ENCODE measurements around the gene IPP. TPM values are rescaled to one million over a fixed set of nuclear protein-coding genes. Genes with fewer than 3 reads are reported as not detected.

IPP gene
- total RNA-seq, 1 donor from 2014 or later, result 16.1 TPM

DNA sequence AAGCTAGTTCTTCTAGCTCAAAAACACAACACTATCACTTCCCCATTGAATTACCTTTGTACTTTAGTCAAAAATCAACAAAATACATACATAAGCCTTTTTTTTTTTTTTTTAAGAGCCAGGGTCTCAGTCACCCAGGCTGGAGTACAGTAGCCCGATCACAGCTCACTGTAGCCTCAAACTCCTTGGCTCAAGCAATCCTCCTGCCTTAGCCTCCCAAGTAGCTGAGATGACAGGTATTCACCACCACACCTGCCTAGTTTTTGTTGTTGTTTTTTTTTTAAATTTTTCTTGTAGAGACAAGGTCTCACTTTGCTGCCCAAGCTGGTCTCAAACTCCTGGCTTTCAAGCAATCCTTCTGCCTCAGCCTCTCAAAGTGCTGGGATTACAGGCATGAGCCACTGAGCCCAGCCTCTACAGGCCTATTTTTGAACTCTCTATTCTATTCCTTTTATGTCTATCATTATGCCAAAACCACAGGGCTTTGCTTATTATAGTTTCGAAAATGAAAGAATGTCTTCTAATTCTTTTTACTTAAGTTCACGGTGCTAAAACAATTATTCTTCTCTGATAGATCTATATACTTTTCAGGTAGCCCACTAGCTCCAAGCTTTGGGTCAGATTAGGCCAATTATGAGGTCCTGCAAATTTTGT lies 93.8 kb downstream of the IPP start:
- DNase-seq (no peak), ATAC-seq (no peak)
- no peaks in the 10 kb centered on the region for H3K4me1 ChIP-seq
- TF ChIP-seq, protein P1, sequence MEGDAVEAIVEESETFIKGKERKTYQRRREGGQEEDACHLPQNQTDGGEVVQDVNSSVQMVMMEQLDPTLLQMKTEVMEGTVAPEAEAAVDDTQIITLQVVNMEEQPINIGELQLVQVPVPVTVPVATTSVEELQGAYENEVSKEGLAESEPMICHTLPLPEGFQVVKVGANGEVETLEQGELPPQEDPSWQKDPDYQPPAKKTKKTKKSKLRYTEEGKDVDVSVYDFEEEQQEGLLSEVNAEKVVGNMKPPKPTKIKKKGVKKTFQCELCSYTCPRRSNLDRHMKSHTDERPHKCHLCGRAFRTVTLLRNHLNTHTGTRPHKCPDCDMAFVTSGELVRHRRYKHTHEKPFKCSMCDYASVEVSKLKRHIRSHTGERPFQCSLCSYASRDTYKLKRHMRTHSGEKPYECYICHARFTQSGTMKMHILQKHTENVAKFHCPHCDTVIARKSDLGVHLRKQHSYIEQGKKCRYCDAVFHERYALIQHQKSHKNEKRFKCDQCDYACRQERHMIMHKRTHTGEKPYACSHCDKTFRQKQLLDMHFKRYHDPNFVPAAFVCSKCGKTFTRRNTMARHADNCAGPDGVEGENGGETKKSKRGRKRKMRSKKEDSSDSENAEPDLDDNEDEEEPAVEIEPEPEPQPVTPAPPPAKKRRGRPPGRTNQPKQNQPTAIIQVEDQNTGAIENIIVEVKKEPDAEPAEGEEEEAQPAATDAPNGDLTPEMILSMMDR (IDR thresholded peaks at IDR 0.05), result no peak
- H3K27me3 ChIP-seq, result no peaks in the 10 kb centered on the region
- intact Hi-C loops (cut with DNase I), result no loop called here
- H3K36me3 ChIP-seq, result peaks cover 94% of the 10 kb centered on the region
- no peak overlapping the region for H3K4me3 ChIP-seq
- no peaks in the 10 kb centered on the region for H3K9me3 ChIP-seq
- H3K27ac ChIP-seq, result no peak overlapping the region

DNA sequence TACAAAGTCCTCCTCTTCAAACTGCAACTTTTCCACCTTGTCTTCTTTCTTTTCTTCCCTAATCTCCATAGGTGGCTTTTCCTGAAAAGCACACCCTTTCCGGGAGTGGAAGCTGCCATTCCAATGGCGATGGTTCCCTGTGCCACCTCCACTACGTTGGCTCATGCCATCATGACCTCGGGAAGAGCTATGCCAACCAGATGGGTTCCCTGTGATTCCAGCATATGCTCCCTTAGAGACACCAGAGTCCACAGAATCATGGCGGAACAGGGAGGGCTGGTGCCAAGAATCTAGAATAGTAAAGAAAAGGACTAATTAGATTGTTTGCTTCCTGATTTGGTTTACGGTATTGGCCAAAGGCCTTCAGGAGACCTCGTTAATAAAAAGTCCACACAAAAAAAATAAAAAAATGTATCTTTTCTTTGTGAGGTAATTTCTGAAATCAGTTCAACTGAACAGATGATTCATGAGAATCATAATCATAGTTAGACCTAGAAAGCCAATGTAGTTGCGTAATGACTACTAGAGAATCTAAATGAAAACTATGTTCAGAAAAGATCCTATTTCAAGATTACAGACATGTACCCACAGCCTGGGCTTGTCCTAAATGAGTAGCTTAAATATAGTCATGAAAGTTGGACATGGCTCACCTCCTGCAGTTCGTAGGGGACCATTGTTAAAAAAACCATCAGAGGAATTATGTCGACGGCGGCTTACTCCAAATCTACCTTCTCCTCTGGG lies 95.7 kb downstream of the IPP start:
- no peak for DNase-seq
- no peak for ATAC-seq
- Histone ChIP-seq H3K9me3 (no peaks in the 10 kb centered on the region), H3K36me3 (peaks cover 100% of the 10 kb centered on the region), H3K27ac (no peak overlapping the region), H3K27me3 (no peaks in the 10 kb centered on the region), H3K4me3 (no peak overlapping the region), H3K4me1 (no peaks in the 10 kb centered on the region)
- TF ChIP-seq, protein P1 (IDR thresholded peaks at IDR 0.05), result no peak
- intact Hi-C loops (cut with DNase I), result no loop called here

Other genes starting within 250 kb of the IPP start
- gene PRDX1, start 228.8 kb downstream of the IPP start, total RNA-seq, result 401 TPM
- gene AKR1A1, start 199.8 kb downstream of the IPP start, total RNA-seq, result 167 TPM
- 49.8 TPM for gene NASP, start 166.6 kb downstream of the IPP start, total RNA-seq
- 5.0 TPM for gene CCDC17, start 126.6 kb downstream of the IPP start, total RNA-seq
- gene GPBP1L1, start 64.1 kb downstream of the IPP start, total RNA-seq, result 137 TPM
- 15.5 TPM for gene TMEM69, start 62.5 kb downstream of the IPP start, total RNA-seq
- 22.0 TPM for gene MAST2, start 53.0 kb upstream of the IPP start, total RNA-seq

Data from upper lobe of right lung (tissue), 1 donor.